HepG2 (cell line): Measurements from ENCODE around the gene YY1. TPM values are rescaled to one million over a fixed set of nuclear protein-coding genes. Genes with fewer than 3 reads are reported as not detected.

ENCODE experiments used
- ATAC-seq: fragments of 200-7000 bp; cut with Tn5 transposase; 3 replicates; pipeline ENCODE4 v1.9.1; 2020; ENCODE audit warnings: mild to moderate bottlenecking, moderate library complexity
- BruUV-seq: library from RNA; stranded (reverse); fragments of 400-500 nt; replicated peaks from 2 replicates; lab custom pipeline; 2021; lab: Mats Ljungman, UMichigan
- CTCF ChIA-PET: fragments of 300-600 bp; formaldehyde crosslinking; extraction: SDS; loops from one replicate; lab custom pipeline; 2021; ENCODE audit warnings: low total read pairs, inconsistent platforms, low intra/inter-chr PET ratio; lab: Yijun Ruan, JAX
- POLR2A ChIA-PET: fragments of 350-600 bp; sonication (Branson Sonifier 250); formaldehyde crosslinking; loops from one replicate; lab custom pipeline; 2020; ENCODE audit warnings: antibody characterized with exemption, inconsistent platforms; lab: Yijun Ruan, JAX
- DNase-seq: peaks from one replicate; pipeline ENCODE4 v3.0.0-alpha.2; 2015; ENCODE audit warnings: low spot score
- FAIRE-seq: peaks from 3 replicates; lab custom pipeline; 2011; peaks lifted over from hg19 to GRCh38; lab: Jason Lieb, UNC
- H2AFZ ChIP-seq: one replicate; pipeline ENCODE4 v1.6.1; 2011; ENCODE audit warnings: low read length, inconsistent platforms
- H3K27ac ChIP-seq: fragments of 300-600 bp; 3 replicates; pipeline ENCODE4 v1.8.0; 2011; ENCODE audit warnings: mixed run types, mild to moderate bottlenecking, mixed read lengths, low read length, inconsistent platforms; ENCODE audit not compliant: insufficient read depth; ENCODE audit errors: extremely low read length
- H3K27me3 ChIP-seq, 2 experiments: fragments of 200-600 bp in 1 of 2; 2 replicates in 1 of 2; 3 replicates in 1 of 2; pipeline versions ENCODE4 v1.6.0 to v1.8.0; 2011; ENCODE audit warnings: low read length in 2 of 2, mild to moderate bottlenecking in 2 of 2, moderate library complexity in 2 of 2, inconsistent platforms in 1 of 2; ENCODE audit not compliant: insufficient read depth in 2 of 2, control insufficient read depth in 1 of 2
- H3K36me3 ChIP-seq, 2 experiments: fragments of 200-600 bp in 1 of 2; replicated peaks in 1 of 2; 2 replicates in 1 of 2; 3 replicates in 1 of 2; pipeline versions ENCODE4 v1.5.1 to v1.8.0; 2011; ENCODE audit warnings: low read length in 2 of 2, inconsistent platforms in 1 of 2; ENCODE audit not compliant: insufficient read depth in 2 of 2, control insufficient read depth in 1 of 2
- H3K4me1 ChIP-seq: 2 replicates; pipeline ENCODE4 v1.5.1; 2012; ENCODE audit warnings: low read length, inconsistent platforms; ENCODE audit not compliant: insufficient read depth
- H3K4me2 ChIP-seq: 2 replicates; pipeline ENCODE4 v1.6.0; 2011; ENCODE audit warnings: low read depth, low read length, inconsistent platforms
- H3K4me3 ChIP-seq, 3 experiments: fragments of 200-600 bp in 1 of 3; sonication (generic), shearing (Covaris generic) in 1 of 3; replicated peaks in 1 of 3; 2 replicates each; pipeline ENCODE4 v1.5.1; 2011 to 2016; ENCODE audit warnings: low read length in 3 of 3, inconsistent platforms in 2 of 3, low read depth in 2 of 3, mild to moderate bottlenecking in 2 of 3, control low read depth in 1 of 3, mixed read lengths in 1 of 3; ENCODE audit not compliant: insufficient read depth in 1 of 3
- H3K79me2 ChIP-seq: one replicate; pipeline ENCODE4 v1.6.1; 2011; ENCODE audit warnings: low read length, inconsistent platforms; ENCODE audit not compliant: insufficient read depth
- H3K9ac ChIP-seq: 2 replicates; pipeline ENCODE4 v1.6.0; 2011; ENCODE audit warnings: mild to moderate bottlenecking, low read depth, low read length, inconsistent platforms; ENCODE audit not compliant: insufficient read depth
- H3K9me3 ChIP-seq: 2 replicates; pipeline ENCODE4 v1.5.1; 2012; ENCODE audit warnings: mild to moderate bottlenecking, low read length
- H4K20me1 ChIP-seq: 2 replicates; pipeline ENCODE4 v1.6.0; 2011; ENCODE audit warnings: inconsistent platforms, mild to moderate bottlenecking, low read length, moderate library complexity; ENCODE audit not compliant: insufficient read depth
- BRF2 ChIP-seq: sonication (generic); formaldehyde crosslinking; IDR thresholded peaks from 2 replicates; pipeline ENCODE4 v1.8.1; 2022; ENCODE audit warnings: mild to moderate bottlenecking, missing genetic modification reagents
- CBX2 ChIP-seq, 2 experiments: fragments of 200-600 bp in 1 of 2; sonication (generic); formaldehyde crosslinking in 1 of 2; IDR thresholded peaks; 2 replicates each; pipeline versions ENCODE4 v1.7.0 to v1.8.1; 2018 to 2022; ENCODE audit warnings: low read depth in 2 of 2, low read length in 1 of 2, mild to moderate bottlenecking in 1 of 2, missing genetic modification reagents in 1 of 2
- IRX3 ChIP-seq: sonication (generic); formaldehyde crosslinking; IDR thresholded peaks from 2 replicates; pipeline ENCODE4 v1.8.1; 2023; ENCODE audit warnings: mild to moderate bottlenecking, low read depth, missing genetic modification reagents, borderline replicate concordance
- PHF21A ChIP-seq: sonication (generic); formaldehyde crosslinking; IDR thresholded peaks from 2 replicates; pipeline ENCODE4 v1.5.0; 2020; ENCODE audit warnings: mild to moderate bottlenecking, missing genetic modification reagents
- SALL1 ChIP-seq: sonication (generic); formaldehyde crosslinking; IDR thresholded peaks from 2 replicates; pipeline ENCODE4 v1.8.0; 2022; ENCODE audit warnings: mild to moderate bottlenecking, missing genetic modification reagents
- TOPORS ChIP-seq: sonication (generic); formaldehyde crosslinking; IDR thresholded peaks from 2 replicates; pipeline ENCODE4 v1.8.0; 2023; ENCODE audit warnings: mild to moderate bottlenecking, missing genetic modification reagents
- ZFP91 ChIP-seq: sonication (generic); formaldehyde crosslinking; IDR thresholded peaks from 2 replicates; pipeline ENCODE4 v1.9.0; 2022; ENCODE audit warnings: missing genetic modification reagents, mild to moderate bottlenecking, borderline replicate concordance
- ZGPAT ChIP-seq: IDR thresholded peaks from 2 replicates; pipeline ENCODE4 v1.6.1; 2016; ENCODE audit warnings: mild to moderate bottlenecking
- ZIK1 ChIP-seq: sonication (generic); formaldehyde crosslinking; IDR thresholded peaks from 2 replicates; pipeline ENCODE4 v1.5.0; 2020; ENCODE audit warnings: mild to moderate bottlenecking, low read depth, missing genetic modification reagents, borderline replicate concordance
- ZNF574 ChIP-seq: sonication (generic); formaldehyde crosslinking; IDR thresholded peaks from 2 replicates; pipeline ENCODE4 v1.4.0; 2020; ENCODE audit warnings: missing genetic modification reagents
- WGBS: methylation state at CpG from one replicate; pipeline ENCODE4 v1.1.6; 2017; ENCODE audit warnings: low lambda C conversion rate; 5-methylcytosine and 5-hydroxymethylcytosine counted together
- in situ Hi-C: cut with HindIII; loops from 2 replicates; pipeline ENCODE4 v1.10.0; 2017; ENCODE audit warnings: low pct_unique_long_range_greater_than_20kb; ENCODE audit not compliant: extremely low pct_ligation_motif_present
- intact Hi-C: fragments of 100-400 bp; cut with micrococcal nuclease; formaldehyde crosslinking; loops from one replicate; pipeline ENCODE4 v1.10.0; 2022; ENCODE audit not compliant: unreplicated experiment
- polyA plus RNA-seq, 8 experiments: library from polyadenylated mRNA; depleted of rRNA in 3 of 8; stranded (reverse) in 7 of 8; unstranded in 1 of 8; fragments of >200 nt; fragmentation: Illumina TruSeq in 4 of 8; extraction: Trizol in 4 of 8; gene quantifications; 2 replicates each; pipeline versions ENCODE4 v1.2.1 to v1.2.3, GENCODE V29; 2011 to 2016; ENCODE audit warnings: low read depth in 4 of 8, missing spikeins in 1 of 8, mixed read lengths in 1 of 8; ENCODE audit not compliant: insufficient read depth in 1 of 8
- total RNA-seq, 5 experiments: library from RNA; depleted of rRNA; stranded (reverse); fragments of >200 nt; fragmentation: Illumina TruSeq; extraction: Trizol; gene quantifications; 2 replicates each; pipeline ENCODE4 v1.2.3, GENCODE V29; 2016; ENCODE audit warnings: low read depth in 1 of 5

Gene YY1
- total and polyA plus RNA-seq, 2 of the 13 experiments (the other 11 are each of a cell fraction or from before 2014, with no cell fraction given) = 29.4 to 68.1 TPM

GRCh38 chr14:100213587-100213955 lies 25.4 kb upstream of the YY1 start (continued):
- no peak for TF ChIP-seq IRX3 (CRISPR knock-in tag)

- in situ Hi-C loops = no loop called here
- peak overlapping the region; percentile 81 for H3K4me2 ChIP-seq
- H3K36me3 ChIP-seq = no peaks in the 10 kb centered on the region
- peak; percentile 85 for DNase-seq
- peak; percentile 95 for ATAC-seq
- 10% methylated on average over 16 of the region's 90 CpGs for WGBS
- no TSS peak for BruUV-seq
- intact Hi-C loops = loop anchor here (10.0 kb wide), 1 partner anchor 1821 kb away; no protein-coding TSS in a partner anchor
- no peaks in the 10 kb centered on the region for H3K9me3 ChIP-seq
- H3K27me3 ChIP-seq = no peaks in the 10 kb centered on the region
- H2AFZ ChIP-seq = peak overlapping the region; percentile 92
- peak overlapping the region; percentile 73 to 90 (median 88) for H3K4me3 ChIP-seq
- H3K9ac ChIP-seq = peak overlapping the region; percentile 99
- peak overlapping the region; percentile 99 for H3K27ac ChIP-seq
- CTCF ChIA-PET = no interaction called here
- peaks cover 30% of the 10 kb centered on the region for H3K4me1 ChIP-seq
- no peaks in the 10 kb centered on the region for H3K79me2 ChIP-seq
- POLR2A ChIA-PET = interaction anchor here (0.6 to 3.6 kb wide), 13 partner anchors 9 to 243 kb away, joined by 3 to 53 read pairs (median 4); a partner anchor contains a TSS
- no peaks in the 10 kb centered on the region for H4K20me1 ChIP-seq
- FAIRE-seq = peak; percentile 12
- peak; percentile 88 for TF ChIP-seq ZFP91 (CRISPR knock-in tag)
- TF ChIP-seq ZNF574 (CRISPR knock-in tag) = peak; percentile 85
- TF ChIP-seq SALL1 (CRISPR knock-in tag) = peak; percentile 50
- peak; percentile 74 for TF ChIP-seq TOPORS (CRISPR knock-in tag)
- TF ChIP-seq CBX2 (IDR thresholded peaks at IDR 0.05; ENCODE audit: low read depth, low read length) = no peak
- TF ChIP-seq CBX2 (CRISPR knock-in tag; IDR thresholded peaks at IDR 0.05; ENCODE audit: low read depth) = no peak
- 0 out of 2 replicates have a peak, but pooled peaks have one; percentile 17 for TF ChIP-seq ZIK1 (CRISPR knock-in tag)
- TF ChIP-seq BRF2 (CRISPR knock-in tag) = no peak
- TF ChIP-seq PHF21A (CRISPR knock-in tag) = peak; percentile 52; the same call in 1 of the 2 replicates
- TF ChIP-seq ZGPAT (CRISPR knock-in tag) = peak; percentile 95
Measured at GRCh38 chr14:100213956-100214769, 24.8 kb upstream of the YY1 start.
